Esophagus muscularis mucosa (tissue), 3 donors: ENCODE results near the gene NKAIN1.
"Not testable (repeated sequence)": the region's sequence is repeated elsewhere in the genome, so short reads cannot be mapped to it uniquely, and the experiment has no call there.

ENCODE experiments used
- CTCF ChIP-seq, 3 experiments: fragments of 200-600 bp in 2 of 3; fragments of 450-650 bp in 1 of 3; sonication (generic) in 2 of 3; IDR thresholded peaks; one replicate each; pipeline ENCODE4 v1.5.1; 2017 to 2019; ENCODE audit warnings: antibody characterized with exemption in 3 of 3, mild to moderate bottlenecking in 2 of 3, moderate library complexity in 1 of 3
- POLR2A ChIP-seq: fragments of 450-650 bp; IDR thresholded peaks from one replicate; pipeline ENCODE4 v1.6.1; 2017; ENCODE audit warnings: antibody characterized with exemption, moderate library complexity, mild to moderate bottlenecking, low read depth

GRCh38 chr1:31138797-31139521 is 100.7 kb downstream of the NKAIN1 start:
- not testable (repeated sequence) for TF ChIP-seq CTCF (IDR thresholded peaks at IDR 0.05); POLR2A
